HepG2 (cell line): ENCODE data around the gene STPG4. TPM values are rescaled to one million over a fixed set of nuclear protein-coding genes. Genes with fewer than 3 reads are reported as not detected.

Experiments used
- ARNTL ChIP-seq: sonication (generic); formaldehyde crosslinking; IDR thresholded peaks from 2 replicates; pipeline ENCODE4 v1.4.0; 2020; ENCODE audit warnings: mild to moderate bottlenecking, missing genetic modification reagents
- ELF3 ChIP-seq: IDR thresholded peaks from 2 replicates; pipeline ENCODE4 v1.6.1; 2016; ENCODE audit warnings: missing genetic modification reagents, missing compliant biosample characterization
- HOMEZ ChIP-seq: IDR thresholded peaks from 2 replicates; pipeline ENCODE4 v1.6.1; 2016; ENCODE audit warnings: low read depth
- KIAA2018 ChIP-seq: sonication (generic); formaldehyde crosslinking; IDR thresholded peaks from 2 replicates; pipeline ENCODE4 v1.5.0; 2020; ENCODE audit warnings: mild to moderate bottlenecking, missing genetic modification reagents, borderline replicate concordance
- MYPOP ChIP-seq: sonication (generic); formaldehyde crosslinking; IDR thresholded peaks from 2 replicates; pipeline ENCODE4 v1.8.1; 2023; ENCODE audit warnings: mild to moderate bottlenecking, moderate library complexity, missing genetic modification reagents
- PAX8 ChIP-seq: sonication (generic); formaldehyde crosslinking; IDR thresholded peaks from 2 replicates; pipeline ENCODE4 v1.8.0; 2022; ENCODE audit warnings: mild to moderate bottlenecking, missing genetic modification reagents, borderline replicate concordance
- PHF21A ChIP-seq: sonication (generic); formaldehyde crosslinking; IDR thresholded peaks from 2 replicates; pipeline ENCODE4 v1.5.0; 2020; ENCODE audit warnings: mild to moderate bottlenecking, missing genetic modification reagents
- USF2 ChIP-seq, 2 experiments: sonication (generic) in 1 of 2; formaldehyde crosslinking in 1 of 2; IDR thresholded peaks; 2 replicates each; pipeline versions ENCODE4 v1.5.1 to v1.6.1; 2011 to 2020; ENCODE audit warnings: borderline replicate concordance in 1 of 2, low read depth in 1 of 2, low read length in 1 of 2, mild to moderate bottlenecking in 1 of 2, missing genetic modification reagents in 1 of 2, moderate library complexity in 1 of 2
- ZFP1 ChIP-seq: IDR thresholded peaks from 2 replicates; pipeline ENCODE4 v1.6.1; 2016
- ZKSCAN1 ChIP-seq: fragments of 150-350 bp; IDR thresholded peaks from 2 replicates; pipeline ENCODE4 v1.6.1; 2014; ENCODE audit warnings: low read length
- ZNF660 ChIP-seq: sonication (generic); formaldehyde crosslinking; IDR thresholded peaks from 2 replicates; pipeline ENCODE4 v1.5.1; 2020; ENCODE audit warnings: mild to moderate bottlenecking, low read depth, missing genetic modification reagents, borderline replicate concordance
- ZNF691 ChIP-seq: sonication (generic); formaldehyde crosslinking; IDR thresholded peaks from 2 replicates; pipeline ENCODE4 v1.4.0; 2020; ENCODE audit warnings: missing genetic modification reagents, low read depth, mild to moderate bottlenecking, borderline replicate concordance
- polyA plus RNA-seq, 8 experiments: library from polyadenylated mRNA; depleted of rRNA in 3 of 8; stranded (reverse) in 7 of 8; unstranded in 1 of 8; fragments of >200 nt; fragmentation: Illumina TruSeq in 4 of 8; extraction: Trizol in 4 of 8; gene quantifications; 2 replicates each; pipeline versions ENCODE4 v1.2.1 to v1.2.3, GENCODE V29; 2011 to 2016; ENCODE audit warnings: low read depth in 4 of 8, missing spikeins in 1 of 8, mixed read lengths in 1 of 8; ENCODE audit not compliant: insufficient read depth in 1 of 8
- total RNA-seq, 5 experiments: library from RNA; depleted of rRNA; stranded (reverse); fragments of >200 nt; fragmentation: Illumina TruSeq; extraction: Trizol; gene quantifications; 2 replicates each; pipeline ENCODE4 v1.2.3, GENCODE V29; 2016; ENCODE audit warnings: low read depth in 1 of 5

STPG4 gene
- total and polyA plus RNA-seq, 2 of the 13 experiments (the other 11 are each of a cell fraction or from before 2014, with no cell fraction given) = 0.11 to 0.15 TPM

- TF ChIP-seq ZNF660 (CRISPR knock-in tag) (no peak), PHF21A (CRISPR knock-in tag) (peak; percentile 87), ZNF691 (CRISPR knock-in tag) (peak; percentile 86), MYPOP (CRISPR knock-in tag) (peak; percentile 54; the same call in 1 of the 2 replicates), ELF3 (peak; percentile 92), ZFP1 (CRISPR knock-in tag) (peak; percentile 87; the same call in 1 of the 2 replicates), ARNTL (CRISPR knock-in tag) (peak; percentile 84), USF2 (IDR thresholded peaks at IDR 0.05; ENCODE audit: low read depth, low read length) (no peak), USF2 (CRISPR knock-in tag; IDR thresholded peaks at IDR 0.05; ENCODE audit: borderline replicate concordance) (no peak), PAX8 (CRISPR knock-in tag) (0 out of 2 replicates have a peak, but pooled peaks have one; percentile 53), HOMEZ (CRISPR knock-in tag) (peak; percentile 81), KIAA2018 (CRISPR knock-in tag) (no peak), ZKSCAN1 (peak; percentile 67; the same call in 1 of the 2 replicates)
Observed at GRCh38 chr2:47078541-47079482, 76.3 kb downstream of the STPG4 start (continued).
